ENCODE results near the gene PRR16.
"Not testable (repeated sequence)": the region's sequence is repeated elsewhere in the genome, so short reads cannot be mapped to it uniquely, and the experiment has no call there.

The PRR16 gene

GRCh38 chr5:120463991-120464626 is at the start of gene PRR16:
TSS of gene PRR16 (plus strand) at chr5:120464300.
- peak; percentile 68 for DNase-seq

- DNase-seq, result no peak
Measured at GRCh38 chr5:120415985-120416384, 48.1 kb upstream of the PRR16 start.

- peak; percentile 3 for DNase-seq
Measured at GRCh38 chr5:120419127-120419526, 45.0 kb upstream of the PRR16 start.

GRCh38 chr5:120426633-120427275 is 37.3 kb upstream of the PRR16 start:
- not testable (repeated sequence) for DNase-seq

GRCh38 chr5:120430572-120430971 is 33.5 kb upstream of the PRR16 start:
- no peak for DNase-seq

- no peak for DNase-seq
Measured at GRCh38 chr5:120432861-120433260, 31.2 kb upstream of the PRR16 start.

- no peak for DNase-seq
Measured at GRCh38 chr5:120435129-120435528, 29.0 kb upstream of the PRR16 start.

- DNase-seq, result no peak
Measured at GRCh38 chr5:120436996-120437395, 27.1 kb upstream of the PRR16 start.

- DNase-seq, result no peak
Measured at GRCh38 chr5:120442694-120443093, 21.4 kb upstream of the PRR16 start.

GRCh38 chr5:120443607-120444006 is 20.5 kb upstream of the PRR16 start:
- DNase-seq, result no peak

- no peak for DNase-seq
Measured at GRCh38 chr5:120446068-120446492, 18.0 kb upstream of the PRR16 start.

GRCh38 chr5:120446901-120447300 is 17.2 kb upstream of the PRR16 start:
- no peak for DNase-seq

- no peak for DNase-seq
Measured at GRCh38 chr5:120447706-120448239, 16.3 kb upstream of the PRR16 start.

- no peak for DNase-seq
Measured at GRCh38 chr5:120449501-120449900, 14.6 kb upstream of the PRR16 start.

GRCh38 chr5:120450910-120451309 is 13.2 kb upstream of the PRR16 start:
- DNase-seq, result no peak

GRCh38 chr5:120451445-120451844 is 12.7 kb upstream of the PRR16 start:
- DNase-seq, result no peak

GRCh38 chr5:120452471-120452870 is 11.6 kb upstream of the PRR16 start:
- DNase-seq, result no peak

- no peak for DNase-seq
Measured at GRCh38 chr5:120454094-120454798, 9.9 kb upstream of the PRR16 start.

GRCh38 chr5:120456006-120456405 is 8.1 kb upstream of the PRR16 start:
- peak; percentile 19 for DNase-seq

GRCh38 chr5:120457839-120458507 is 6.1 kb upstream of the PRR16 start:
- peak; percentile 79 for DNase-seq

GRCh38 chr5:120458508-120458847 is 5.6 kb upstream of the PRR16 start:
- not testable (repeated sequence) for DNase-seq

- DNase-seq, result no peak
Measured at GRCh38 chr5:120461251-120461650, 2.8 kb upstream of the PRR16 start.

- DNase-seq, result peak; percentile 16
Measured at GRCh38 chr5:120463006-120463680, 957 bp upstream of the PRR16 start.

All from hematopoietic multipotent progenitor cell treated with erythropoietin and hydrocortisone succinate and interleukin-3 and kit ligand, for 6 days (in vitro differentiated cells).